Endothelial cell of umbilical vein (primary cell): ENCODE measurements around the gene KRT86. TPM values are rescaled to one million over a fixed set of nuclear protein-coding genes. Genes with fewer than 3 reads are reported as not detected.

ENCODE experiments used
- BruUV-seq: library from RNA; stranded (reverse); fragments of 400-500 nt; replicated peaks from 2 replicates; lab custom pipeline; 2021; lab: Mats Ljungman, UMichigan
- CTCF ChIA-PET: fragments of 300-600, 350-600 bp; sonication (Branson Sonifier 250); formaldehyde crosslinking; loops from one replicate; lab custom pipeline; 2021; ENCODE audit warnings: antibody characterized with exemption, inconsistent platforms; lab: Charles Lee
- POLR2A ChIA-PET: fragments of 300-600, 350-600 bp; sonication (Branson Sonifier 250); formaldehyde crosslinking; loops from one replicate; lab custom pipeline; 2021; ENCODE audit warnings: antibody characterized with exemption, inconsistent platforms; lab: Charles Lee
- DNase-seq: peaks from one replicate; pipeline ENCODE4 v3.0.0-alpha.2; 2011; ENCODE audit warnings: low read depth, low spot score
- FAIRE-seq: peaks from 2 replicates; lab custom pipeline; 2011; peaks lifted over from hg19 to GRCh38; lab: Jason Lieb, UNC
- H2AFZ ChIP-seq: 2 replicates; pipeline ENCODE4 v1.6.0; 2012; ENCODE audit warnings: low read depth, low read length, control low read depth, inconsistent platforms
- H3K27ac ChIP-seq: 2 replicates; pipeline ENCODE4 v1.5.1; 2011; ENCODE audit warnings: low read depth, mild to moderate bottlenecking, control low read depth, low read length, moderate library complexity; ENCODE audit not compliant: insufficient read depth
- H3K27me3 ChIP-seq, 2 experiments: 2 replicates each; pipeline versions ENCODE4 v1.6.0 to v1.6.1; 2011; ENCODE audit warnings: low read length in 2 of 2, mixed read lengths in 1 of 2; ENCODE audit not compliant: control insufficient read depth in 2 of 2, insufficient read depth in 2 of 2
- H3K36me3 ChIP-seq, 2 experiments: 2 replicates in 1 of 2; 3 replicates in 1 of 2; pipeline ENCODE4 v1.5.1; 2011; ENCODE audit warnings: low read length in 2 of 2, mild to moderate bottlenecking in 1 of 2, moderate library complexity in 1 of 2; ENCODE audit not compliant: control insufficient read depth in 2 of 2, insufficient read depth in 2 of 2; ENCODE audit errors: extremely low read depth in 1 of 2
- H3K4me1 ChIP-seq: 3 replicates; pipeline ENCODE4 v1.5.1; 2011; ENCODE audit warnings: mild to moderate bottlenecking, low read length; ENCODE audit not compliant: control insufficient read depth, insufficient read depth; ENCODE audit errors: extremely low read depth
- H3K4me2 ChIP-seq: 2 replicates; pipeline ENCODE4 v1.6.1; 2011; ENCODE audit warnings: low read length, control low read depth, mixed read lengths; ENCODE audit not compliant: insufficient read depth
- H3K4me3 ChIP-seq, 3 experiments: fragments of 200-600 bp in 1 of 3; sonication (generic), shearing (Covaris generic) in 1 of 3; replicated peaks in 1 of 3; 2 replicates each; pipeline ENCODE4 v1.5.1; 2011 to 2016; ENCODE audit warnings: control low read depth in 3 of 3, low read length in 3 of 3, mild to moderate bottlenecking in 2 of 3, inconsistent platforms in 1 of 3, low read depth in 1 of 3, moderate library complexity in 1 of 3; ENCODE audit not compliant: insufficient read depth in 1 of 3
- H3K79me2 ChIP-seq: 2 replicates; pipeline ENCODE4 v1.6.0; 2012; ENCODE audit warnings: low read length, inconsistent platforms; ENCODE audit not compliant: control insufficient read depth, insufficient read depth
- H3K9ac ChIP-seq: replicated peaks from 2 replicates; pipeline ENCODE3; 2011; ENCODE audit warnings: low read length, control low read depth; ENCODE audit not compliant: insufficient read depth; ENCODE audit errors: extremely low read depth
- H3K9me1 ChIP-seq: replicated peaks from 3 replicates; pipeline ENCODE4 v1.6.0; 2011; ENCODE audit warnings: mild to moderate bottlenecking, low read length; ENCODE audit not compliant: control insufficient read depth, insufficient read depth; ENCODE audit errors: extremely low read depth
- H3K9me3 ChIP-seq: replicated peaks from 2 replicates; pipeline ENCODE4 v1.5.1; 2012; ENCODE audit warnings: low read length, inconsistent platforms; ENCODE audit not compliant: control insufficient read depth, insufficient read depth
- H4K20me1 ChIP-seq: replicated peaks from 2 replicates; pipeline ENCODE3; 2011; ENCODE audit warnings: mild to moderate bottlenecking, low read length; ENCODE audit not compliant: control insufficient read depth, insufficient read depth; ENCODE audit errors: extremely low read depth
- CTCF ChIP-seq, 2 donors: IDR thresholded peaks; 1 replicate in 1 of 2; 2 replicates in 1 of 2; pipeline ENCODE4 v1.5.1; 2011; ENCODE audit warnings: low read length in 2 of 2, mild to moderate bottlenecking in 2 of 2, moderate library complexity in 2 of 2, control low read depth in 1 of 2, inconsistent platforms in 1 of 2, low read depth in 1 of 2; ENCODE audit not compliant: insufficient read depth in 1 of 2; ENCODE audit errors: extremely low read depth in 1 of 2
- EZH2 ChIP-seq: IDR thresholded peaks from 2 replicates; pipeline ENCODE4 v1.6.1; 2012; ENCODE audit warnings: borderline replicate concordance, low read depth, mild to moderate bottlenecking, moderate library complexity, low read length, inconsistent platforms; ENCODE audit not compliant: severe bottlenecking
- FOS ChIP-seq: IDR thresholded peaks from 2 replicates; pipeline ENCODE4 v1.6.1; 2011; ENCODE audit warnings: mild to moderate bottlenecking, low read length, moderate library complexity, borderline replicate concordance; ENCODE audit not compliant: insufficient read depth
- GATA2 ChIP-seq: IDR thresholded peaks from 2 replicates; pipeline ENCODE4 v1.7.0; 2011; ENCODE audit warnings: low read depth, mild to moderate bottlenecking, moderate library complexity, mixed read lengths, low read length; ENCODE audit not compliant: insufficient read length, insufficient read depth
- JUN ChIP-seq: IDR thresholded peaks from 2 replicates; pipeline ENCODE4 v1.6.1; 2011; ENCODE audit warnings: borderline replicate concordance, low read depth; ENCODE audit not compliant: insufficient read length, insufficient read depth
- MAX ChIP-seq: IDR thresholded peaks from 2 replicates; pipeline ENCODE4 v1.6.1; 2011; ENCODE audit not compliant: insufficient read depth, insufficient read length
- MYC ChIP-seq: IDR thresholded peaks from one replicate; pipeline ENCODE4 v1.6.1; 2011; ENCODE audit warnings: mild to moderate bottlenecking, low read depth, low read length
- POLR2A ChIP-seq: IDR thresholded peaks from 2 replicates; pipeline ENCODE4 v1.6.1; 2012; ENCODE audit warnings: low read depth, mild to moderate bottlenecking, control low read depth, low read length
- POLR2AphosphoS5 ChIP-seq: IDR thresholded peaks from 2 replicates; pipeline ENCODE4 v1.6.1; 2012; ENCODE audit warnings: low read depth, mild to moderate bottlenecking, control low read depth, low read length, moderate library complexity; ENCODE audit not compliant: insufficient read depth
- dilution Hi-C: fragments of 300-500 bp; cut with MboI; formaldehyde crosslinking; loops from one replicate; pipeline ENCODE4 v1.15.0; 2019; ENCODE audit warnings: low sequenced_read_pairs; ENCODE audit not compliant: extremely low pct_ligation_motif_present
- intact Hi-C: fragments of 100-400 bp; cut with micrococcal nuclease; formaldehyde crosslinking; loops from one replicate; pipeline ENCODE4 v1.10.0; 2022
- polyA plus RNA-seq, 4 experiments: library from polyadenylated mRNA; depleted of rRNA in 3 of 4; stranded (reverse) in 3 of 4; unstranded in 1 of 4; fragments of >200 nt; gene quantifications; 2 replicates each; pipeline versions ENCODE4 v1.2.1 to v1.2.3, GENCODE V29; 2011 to 2012; ENCODE audit warnings: missing spikeins in 1 of 4
- total RNA-seq: library from RNA; stranded (reverse); gene quantifications from 2 replicates; pipeline ENCODE4 v1.2.3, GENCODE V29; 2021

Gene KRT86
- total and polyA plus RNA-seq, 2 donors (not counting 3 experiments of a cell fraction or from before 2014, with no cell fraction given): not detected

- intact Hi-C loops: no loop called here
- Histone ChIP-seq H3K27ac (no peak overlapping the region), H3K4me3 (no peak overlapping the region), H3K27me3 (peaks cover 12 to 19% of the 10 kb centered on the region in 2 experiments), H3K9me1 (no peaks in the 10 kb centered on the region), H4K20me1 (no peaks in the 10 kb centered on the region), H3K9ac (no peak overlapping the region), H3K4me2 (no peak overlapping the region), H3K4me1 (no peaks in the 10 kb centered on the region), H2AFZ (no peak overlapping the region), H3K9me3 (no peaks in the 10 kb centered on the region), H3K79me2 (no peaks in the 10 kb centered on the region), H3K36me3 (no peaks in the 10 kb centered on the region)
- FAIRE-seq (no peak), DNase-seq (no peak)
- TF ChIP-seq POLR2AphosphoS5 (no peak), MYC (no peak), MAX (no peak), EZH2 (no peak), JUN (no peak), CTCF (IDR thresholded peaks at IDR 0.05; ENCODE audit: extremely low read depth in 1 of 2, insufficient read depth in 1 of 2, low read depth in 1 of 2, low read length in 2 of 2) (no peak), FOS (no peak), GATA2 (no peak), POLR2A (no peak)
- ChIA-PET POLR2A (no interaction called here), CTCF (interaction anchor here (1.0 to 1.1 kb wide), 3 partner anchors 8 to 70 kb away, joined by 3 to 4 read pairs (median 3); no protein-coding TSS in a partner anchor)
- dilution Hi-C loops: no loop called here
- BruUV-seq: no TSS peak
Observed at GRCh38 chr12:52350021-52350620, 75.7 kb downstream of the KRT86 start.
